ENCODE measurements around the gene SENP5.

The SENP5 gene

DNA sequence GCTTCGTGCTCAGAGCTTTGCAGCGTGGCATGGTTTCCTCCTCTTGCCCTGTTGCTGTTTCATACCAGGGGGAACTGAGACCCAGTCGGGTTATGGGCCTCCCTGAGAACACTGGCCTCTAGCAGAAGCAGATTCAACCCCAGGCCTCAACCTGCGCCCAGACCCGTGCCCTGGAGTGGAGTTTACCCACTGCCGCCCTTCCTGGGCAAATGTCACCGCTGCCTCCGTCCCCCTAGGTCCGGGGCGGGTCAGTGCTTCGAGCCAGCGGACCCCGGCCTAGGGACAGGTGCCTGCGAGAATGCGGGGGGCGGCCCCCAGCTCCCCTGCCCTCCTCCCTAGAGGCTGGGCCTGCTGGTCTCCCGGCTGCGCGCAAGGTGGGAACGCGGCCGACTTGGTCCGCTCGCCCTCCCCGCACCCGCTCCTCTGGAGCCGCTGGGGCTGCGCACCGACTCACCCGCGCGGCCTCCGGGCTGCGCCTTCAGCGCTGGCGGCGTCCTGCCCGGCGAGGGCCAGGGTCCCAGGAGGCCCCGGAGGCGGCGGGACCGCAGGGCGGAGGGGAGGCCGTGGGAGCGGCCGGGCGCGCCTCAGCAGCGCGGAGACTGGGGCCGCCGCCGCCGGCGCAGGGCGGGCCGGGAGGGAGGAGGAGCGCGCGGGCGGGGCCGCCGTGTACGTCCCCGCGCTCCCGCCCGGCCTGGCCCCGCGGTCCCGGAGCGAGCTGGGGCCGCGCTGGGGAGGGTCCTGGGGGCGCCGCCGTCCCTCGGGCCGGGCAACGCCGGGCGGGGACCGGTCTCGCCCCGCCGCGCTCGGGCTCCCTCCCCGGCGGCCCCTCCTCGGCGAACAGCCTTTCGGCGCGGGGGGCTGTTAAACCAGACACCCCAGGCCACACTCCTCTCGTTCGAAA, 100.8 kb downstream of the SENP5 start, which contains the start of gene PIGZ:
Gene PIGZ (minus strand): TSS at position 601 of the 901 bp plus-strand sequence. CDS start 16,802 bp downstream, outside the sequence.
- DNase-seq (ENCODE audit: low read depth) = no peak

- DNase-seq (ENCODE audit: low read depth) = no peak
Observed at GRCh38 chr3:196969134-196969659, 101.5 kb downstream of the SENP5 start.

- peak; percentile 33 for DNase-seq (ENCODE audit: low read depth)
Observed at GRCh38 chr3:196969660-196970546, 102.2 kb downstream of the SENP5 start.

DNA sequence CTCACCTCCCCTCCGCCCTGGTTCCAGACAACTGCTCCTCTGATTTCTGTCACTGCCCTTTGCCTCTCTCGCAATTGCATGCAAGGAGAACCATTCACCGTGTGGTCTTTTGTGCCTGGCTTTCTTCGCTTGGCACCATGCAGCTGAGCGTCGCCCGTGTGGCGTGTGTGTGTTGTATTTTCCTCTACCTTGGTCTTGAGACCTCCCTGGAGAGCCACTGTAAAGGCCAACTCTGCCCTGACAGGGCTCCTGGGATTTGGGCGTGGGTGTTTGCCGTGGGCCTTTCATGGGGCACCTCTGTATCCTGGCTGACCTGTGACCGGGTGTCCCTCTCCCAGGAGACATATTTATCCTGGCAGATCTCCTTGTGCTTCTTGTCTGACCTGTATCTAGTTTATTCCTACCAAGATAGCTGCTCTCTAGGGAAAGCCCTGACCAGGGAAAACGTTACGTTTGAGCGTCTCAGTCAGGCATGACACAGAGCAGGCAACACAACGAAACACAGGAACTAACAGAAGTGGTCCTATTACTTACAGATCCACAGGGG, 102.9 kb downstream of the SENP5 start:
- DNase-seq (ENCODE audit: low read depth) = no peak

DNA sequence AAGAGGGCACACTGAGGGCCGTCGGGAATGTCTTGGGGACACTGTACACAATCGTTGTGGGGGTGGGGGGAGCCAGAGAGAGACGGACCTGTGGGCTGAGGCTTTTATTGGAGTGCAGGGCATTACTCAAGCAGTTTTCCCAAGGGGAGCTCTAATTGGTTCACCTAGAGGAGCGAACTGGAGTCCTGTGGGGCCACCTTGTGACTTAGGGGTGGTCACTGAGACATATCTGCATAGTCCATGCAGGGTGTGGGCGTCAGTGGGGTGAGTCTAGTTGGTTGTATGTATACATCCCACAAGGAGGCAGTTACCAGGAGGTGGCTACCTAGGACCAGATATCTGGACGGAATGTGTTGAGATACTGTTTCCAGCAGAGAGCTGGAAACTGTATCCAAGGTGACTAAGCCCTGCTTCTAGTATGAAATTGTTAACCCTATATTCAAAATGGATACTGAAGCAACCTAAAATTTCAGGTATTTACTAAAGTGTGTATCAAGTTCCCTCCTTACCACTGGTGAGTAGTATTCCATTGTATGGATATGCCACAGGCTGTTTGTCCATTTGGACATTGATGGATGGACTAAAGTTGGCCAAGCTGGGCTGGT, 103.5 kb downstream of the SENP5 start:
- no peak for DNase-seq (ENCODE audit: low read depth)

GRCh38 chr3:196974661-196975060, 106.9 kb downstream of the SENP5 start:
- no peak for DNase-seq (ENCODE audit: low read depth)

DNA sequence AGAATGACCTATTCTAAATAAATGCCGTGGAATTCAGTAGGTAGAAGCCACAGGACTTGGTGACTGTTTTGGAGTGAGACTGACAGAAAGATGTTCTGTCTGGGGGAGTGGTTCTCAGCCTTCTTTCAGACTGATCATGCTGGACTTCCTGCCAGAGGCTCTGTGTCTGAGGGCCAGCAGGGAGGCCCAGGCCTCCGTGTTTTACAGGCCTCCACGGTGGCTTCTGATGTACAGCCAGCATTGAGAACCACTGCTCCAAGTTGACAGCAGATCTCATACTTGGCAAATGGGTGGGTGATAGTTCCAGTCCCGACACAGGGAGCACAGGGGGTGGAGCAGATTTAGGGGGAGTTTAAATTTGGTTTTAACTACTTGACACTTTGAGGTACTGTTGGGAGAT, 107.6 kb downstream of the SENP5 start:
- DNase-seq (ENCODE audit: low read depth) = no peak

DNA sequence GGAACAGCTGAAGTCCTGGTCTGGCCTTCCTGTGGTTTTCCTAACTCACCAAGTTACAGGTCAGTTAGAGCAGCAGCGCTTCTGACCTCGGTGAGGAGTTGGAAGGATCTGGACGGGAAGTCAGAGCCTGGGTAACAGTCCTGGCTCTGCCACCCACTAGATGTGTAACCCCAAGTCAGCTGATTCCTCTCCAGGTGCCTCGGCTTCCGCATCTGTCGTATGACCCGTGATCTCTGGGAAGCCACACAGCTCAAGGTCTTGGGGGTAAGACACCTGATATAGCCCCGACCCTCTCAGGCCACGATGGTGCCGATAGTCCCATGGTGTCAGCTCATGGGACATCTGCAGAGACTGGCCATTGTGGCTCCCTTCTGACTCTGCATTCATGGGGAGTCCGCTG, 109.2 kb downstream of the SENP5 start:
- DNase-seq (ENCODE audit: low read depth) = no peak

DNA sequence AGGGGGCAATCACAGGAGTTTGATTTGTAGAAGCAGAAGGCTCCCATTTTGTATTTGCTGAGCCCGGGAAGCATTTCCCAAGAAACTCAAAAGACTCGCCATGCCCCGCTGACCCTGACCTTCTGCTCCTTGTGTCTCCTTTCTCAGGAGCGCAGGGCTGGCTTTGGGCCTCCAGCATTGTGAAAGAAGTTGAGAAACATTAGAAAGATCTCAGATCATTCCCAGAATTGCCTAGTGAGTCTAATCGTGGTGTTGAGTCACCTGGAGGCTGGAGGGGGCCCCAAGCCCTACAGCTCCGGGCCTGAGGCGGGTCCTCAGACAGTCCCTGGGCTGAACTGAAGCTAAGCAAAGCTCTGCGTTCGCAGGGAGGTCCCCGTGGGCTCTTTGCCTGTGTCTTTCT, 111.8 kb downstream of the SENP5 start:
- no peak for DNase-seq (ENCODE audit: low read depth)

DNA sequence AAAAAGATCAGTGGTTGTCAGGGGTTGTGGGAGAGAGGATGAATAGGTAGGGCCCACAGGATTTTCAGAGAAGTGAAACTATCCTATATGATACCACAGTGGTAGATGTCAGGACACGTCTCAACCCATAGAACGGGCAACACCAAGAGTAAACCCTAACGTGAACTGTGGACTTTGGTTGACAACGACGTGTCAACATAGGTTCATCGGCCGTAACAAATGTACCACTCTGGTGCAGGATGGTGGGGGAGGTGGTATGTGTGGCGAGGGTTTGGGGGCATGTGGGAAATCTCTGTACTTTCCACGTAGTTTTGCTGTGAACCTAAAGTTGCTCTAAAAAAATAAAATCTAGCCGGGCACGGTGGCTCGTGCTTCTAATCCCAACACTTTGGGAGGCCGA, 113.9 kb downstream of the SENP5 start:
- DNase-seq (ENCODE audit: low read depth) = no peak

- DNase-seq (ENCODE audit: low read depth) = no peak
Observed at GRCh38 chr3:196983186-196983585, 115.5 kb downstream of the SENP5 start.

All from stimulated activated CD8-positive, alpha-beta memory T cell treated with anti-CD3 and anti-CD28 coated beads, Interleukin-12 subunit alpha, Interleukin-12 subunit beta, amount 100 ng/mL, for 1 hour (primary cell).